Adrenal gland (tissue), 12 donors: ENCODE results near the gene SRSF2. TPM values are rescaled to one million over a fixed set of nuclear protein-coding genes. Genes with fewer than 3 reads are reported as not detected.

Experiments
- DNase-seq, 7 donors: peaks; one replicate each; pipeline ENCODE4 v3.0.0-alpha.2; 2019 to 2020
- H3K27ac ChIP-seq, 5 donors: fragments of 200-600 bp; sonication (generic) in 4 of 5; 1 replicate in 3 of 5; 2 replicates in 2 of 5; pipeline versions ENCODE4 v1.5.1 to v1.8.0; 2016 to 2020; ENCODE audit warnings: mild to moderate bottlenecking in 1 of 5
- H3K27me3 ChIP-seq: fragments of 200-600 bp; 2 replicates; pipeline ENCODE4 v1.8.0; 2021
- H3K36me3 ChIP-seq, 2 donors: fragments of 200-600 bp; replicated peaks in 1 of 2; 1 replicate in 1 of 2; 2 replicates in 1 of 2; pipeline versions ENCODE4 v1.5.1 to v1.8.0; 2018 to 2022
- H3K4me1 ChIP-seq, 2 donors: fragments of 200-600 bp; replicated peaks in 1 of 2; 1 replicate in 1 of 2; 2 replicates in 1 of 2; pipeline versions ENCODE4 v1.5.1 to v1.8.0; 2018 to 2021
- H3K4me3 ChIP-seq, 4 donors: fragments of 200-600 bp; sonication (generic) in 3 of 4; one replicate each; pipeline ENCODE4 v1.5.1; 2016 to 2018
- H3K9me3 ChIP-seq, 3 donors: fragments of 200-600 bp; sonication (generic) in 1 of 3; replicated peaks in 1 of 3; 1 replicate in 2 of 3; 2 replicates in 1 of 3; pipeline versions ENCODE4 v1.5.1 to v1.8.0; 2016 to 2021
- CTCF ChIP-seq, 6 experiments: fragments of 450-650 bp in 4 of 6; fragments of 200-600 bp in 2 of 6; sonication (generic) in 1 of 6; IDR thresholded peaks; 1 replicate in 5 of 6; 2 replicates in 1 of 6; pipeline versions ENCODE4 v1.5.1 to v1.8.0; 2016 to 2021; ENCODE audit warnings: antibody characterized with exemption in 6 of 6, mild to moderate bottlenecking in 2 of 6, moderate library complexity in 1 of 6
- POLR2A ChIP-seq, 2 donors: fragments of 450-650 bp; IDR thresholded peaks; one replicate each; pipeline ENCODE4 v1.6.1; 2017; ENCODE audit warnings: antibody characterized with exemption in 2 of 2, mild to moderate bottlenecking in 2 of 2, moderate library complexity in 1 of 2
- WGBS, 4 donors: extraction: QIAGEN DNeasy Blood & Tissue Kit in 2 of 4; methylation state at CpG; one replicate each; pipeline versions ENCODE4 v1.1.5 to v1.1.7; 2013 to 2017; 5-methylcytosine and 5-hydroxymethylcytosine counted together
- intact Hi-C, 2 donors: fragments of 100-400 bp; cut with DNase I; formaldehyde crosslinking; loops; one replicate each; pipeline versions ENCODE4 v1.14.1 to v1.15.0; 2022 to 2023
- polyA plus RNA-seq, 3 donors: library from polyadenylated mRNA; stranded (reverse); fragments of 200-250 nt in 2 of 3; fragments of 350-450 nt in 1 of 3; fragmentation: Illumina TruSeq in 1 of 3; extraction: RNeasy Lipid Tissue Mini Kit (QIAGEN cat#74804) in 1 of 3; gene quantifications; one replicate each; pipeline ENCODE4 v1.2.3, GENCODE V29; 2013 to 2014
- total RNA-seq, 9 donors: library from RNA; depleted of rRNA in 4 of 9; stranded (reverse); fragments of >200 nt in 4 of 9; fragments of 120-200 nt in 1 of 9; fragmentation: NEBNext Ultra II Directional in 1 of 9; extraction: Animal tissue kit (Norgen Biotek cat#: 25700) in 1 of 9; gene quantifications; one replicate each; pipeline versions ENCODE4 v1.1.0 to v1.2.4, GENCODE V29; 2013 to 2023
- donor health status: healthy with polysubstance abuse.
- donor health status: Bipolar disorder and iron deficiency.
- donor health status: DM: yes; HTN: yes; CAD: no.
- donor health status: DM: no; HTN: no; CAD: no.
- donor health status: DM: no; HTN: no; CAD: no.
- donor health status: DM: yes; HTN: yes; CAD: no.

SRSF2 gene
- total and polyA plus RNA-seq, 12 donors: 103 to 269 (median 194) TPM

- H3K36me3 ChIP-seq: peaks cover 0 to 17% of the 10 kb centered on the region in 2 donors
- H3K9me3 ChIP-seq: no peaks in the 10 kb centered on the region
- no peaks in the 10 kb centered on the region for H3K4me1 ChIP-seq
- H3K4me3 ChIP-seq: no peak overlapping the region
- H3K27ac ChIP-seq: no peak overlapping the region
- peak in 1 of 7 donors; percentile 30 for DNase-seq
- TF ChIP-seq CTCF (IDR thresholded peaks at IDR 0.05) (no peak), POLR2A (IDR thresholded peaks at IDR 0.05) (no peak)
- no peaks in the 10 kb centered on the region for H3K27me3 ChIP-seq
- WGBS, 4 donors: 83 to 85% (median 85%) methylated on average over 11 to 12 of the region's 12 CpGs
- intact Hi-C loops: no loop called here
These were observed 16.2 kb upstream of the SRSF2 start for GRCh38 chr17:76753061-76753961.

- H3K4me3 ChIP-seq: no peak overlapping the region
- DNase-seq: no peak
- WGBS, 4 donors: 82 to 86% (median 84%) methylated on average over 4 of the region's 4 CpGs
- intact Hi-C loops: no loop called here
- H3K27ac ChIP-seq: no peak overlapping the region
- H3K36me3 ChIP-seq: peaks cover 0 to 11% of the 10 kb centered on the region in 2 donors
- TF ChIP-seq POLR2A (IDR thresholded peaks at IDR 0.05) (no peak), CTCF (IDR thresholded peaks at IDR 0.05) (no peak)
- H3K9me3 ChIP-seq: no peaks in the 10 kb centered on the region
- no peaks in the 10 kb centered on the region for H3K27me3 ChIP-seq
- no peaks in the 10 kb centered on the region for H3K4me1 ChIP-seq
These were observed 14.9 kb upstream of the SRSF2 start for GRCh38 chr17:76752006-76752405.

- DNase-seq: peak in 3 of 7 donors; percentile 44 to 54 (median 50)
- TF ChIP-seq CTCF (IDR thresholded peaks at IDR 0.05) (no peak), POLR2A (IDR thresholded peaks at IDR 0.05) (no peak)
- peaks cover 0 to 11% of the 10 kb centered on the region in 2 donors for H3K36me3 ChIP-seq
- no peak overlapping the region for H3K4me3 ChIP-seq
- no peaks in the 10 kb centered on the region for H3K27me3 ChIP-seq
- no peaks in the 10 kb centered on the region for H3K9me3 ChIP-seq
- WGBS, 4 donors: 64 to 67% (median 65%) methylated on average over 3 of the region's 3 CpGs
- intact Hi-C loops: no loop called here
- no peaks in the 10 kb centered on the region for H3K4me1 ChIP-seq
- no peak overlapping the region for H3K27ac ChIP-seq
These were observed 14.4 kb upstream of the SRSF2 start for GRCh38 chr17:76751416-76751993.

GRCh38 chr17:76748657-76749056 lies 11.5 kb upstream of the SRSF2 start:
- intact Hi-C loops: no loop called here
- TF ChIP-seq POLR2A (IDR thresholded peaks at IDR 0.05): no peak
- no peak for TF ChIP-seq CTCF (IDR thresholded peaks at IDR 0.05)

More at GRCh38 chr17:76748657-76749056, 11.5 kb upstream of the SRSF2 start:
- Histone ChIP-seq H3K4me1 (no peaks in the 10 kb centered on the region), H3K36me3 (peaks cover 0 to 31% of the 10 kb centered on the region in 2 donors), H3K27ac (no peak overlapping the region), H3K27me3 (no peaks in the 10 kb centered on the region), H3K4me3 (no peak overlapping the region), H3K9me3 (no peaks in the 10 kb centered on the region)
- DNase-seq: no peak
- 97 to 100% (median 98%) methylated on average over 1 of the region's 1 CpG for WGBS, 4 donors
